HepG2 (cell line): ENCODE data around the gene RECK. TPM values are rescaled to one million over a fixed set of nuclear protein-coding genes. Genes with fewer than 3 reads are reported as not detected.

Source experiments
- ATAC-seq: fragments of 200-7000 bp; cut with Tn5 transposase; 3 replicates; pipeline ENCODE4 v1.9.1; 2020; ENCODE audit warnings: mild to moderate bottlenecking, moderate library complexity
- BruUV-seq: library from RNA; stranded (reverse); fragments of 400-500 nt; replicated peaks from 2 replicates; lab custom pipeline; 2021; lab: Mats Ljungman, UMichigan
- CTCF ChIA-PET: fragments of 300-600 bp; formaldehyde crosslinking; extraction: SDS; loops from one replicate; lab custom pipeline; 2021; ENCODE audit warnings: low total read pairs, inconsistent platforms, low intra/inter-chr PET ratio; lab: Yijun Ruan, JAX
- POLR2A ChIA-PET: fragments of 350-600 bp; sonication (Branson Sonifier 250); formaldehyde crosslinking; loops from one replicate; lab custom pipeline; 2020; ENCODE audit warnings: antibody characterized with exemption, inconsistent platforms; lab: Yijun Ruan, JAX
- DNase-seq: peaks from one replicate; pipeline ENCODE4 v3.0.0-alpha.2; 2015; ENCODE audit warnings: low spot score
- FAIRE-seq: peaks from 3 replicates; lab custom pipeline; 2011; peaks lifted over from hg19 to GRCh38; lab: Jason Lieb, UNC
- H2AFZ ChIP-seq: one replicate; pipeline ENCODE4 v1.6.1; 2011; ENCODE audit warnings: low read length, inconsistent platforms
- H3K27ac ChIP-seq: fragments of 300-600 bp; 3 replicates; pipeline ENCODE4 v1.8.0; 2011; ENCODE audit warnings: mixed run types, mild to moderate bottlenecking, mixed read lengths, low read length, inconsistent platforms; ENCODE audit not compliant: insufficient read depth; ENCODE audit errors: extremely low read length
- H3K27me3 ChIP-seq, 2 experiments: fragments of 200-600 bp in 1 of 2; 2 replicates in 1 of 2; 3 replicates in 1 of 2; pipeline versions ENCODE4 v1.6.0 to v1.8.0; 2011; ENCODE audit warnings: low read length in 2 of 2, mild to moderate bottlenecking in 2 of 2, moderate library complexity in 2 of 2, inconsistent platforms in 1 of 2; ENCODE audit not compliant: insufficient read depth in 2 of 2, control insufficient read depth in 1 of 2
- H3K36me3 ChIP-seq, 2 experiments: fragments of 200-600 bp in 1 of 2; replicated peaks in 1 of 2; 2 replicates in 1 of 2; 3 replicates in 1 of 2; pipeline versions ENCODE4 v1.5.1 to v1.8.0; 2011; ENCODE audit warnings: low read length in 2 of 2, inconsistent platforms in 1 of 2; ENCODE audit not compliant: insufficient read depth in 2 of 2, control insufficient read depth in 1 of 2
- H3K4me1 ChIP-seq: 2 replicates; pipeline ENCODE4 v1.5.1; 2012; ENCODE audit warnings: low read length, inconsistent platforms; ENCODE audit not compliant: insufficient read depth
- H3K4me2 ChIP-seq: 2 replicates; pipeline ENCODE4 v1.6.0; 2011; ENCODE audit warnings: low read depth, low read length, inconsistent platforms
- H3K4me3 ChIP-seq, 3 experiments: fragments of 200-600 bp in 1 of 3; sonication (generic), shearing (Covaris generic) in 1 of 3; replicated peaks in 1 of 3; 2 replicates each; pipeline ENCODE4 v1.5.1; 2011 to 2016; ENCODE audit warnings: low read length in 3 of 3, inconsistent platforms in 2 of 3, low read depth in 2 of 3, mild to moderate bottlenecking in 2 of 3, control low read depth in 1 of 3, mixed read lengths in 1 of 3; ENCODE audit not compliant: insufficient read depth in 1 of 3
- H3K79me2 ChIP-seq: one replicate; pipeline ENCODE4 v1.6.1; 2011; ENCODE audit warnings: low read length, inconsistent platforms; ENCODE audit not compliant: insufficient read depth
- H3K9ac ChIP-seq: 2 replicates; pipeline ENCODE4 v1.6.0; 2011; ENCODE audit warnings: mild to moderate bottlenecking, low read depth, low read length, inconsistent platforms; ENCODE audit not compliant: insufficient read depth
- H3K9me3 ChIP-seq: 2 replicates; pipeline ENCODE4 v1.5.1; 2012; ENCODE audit warnings: mild to moderate bottlenecking, low read length
- H4K20me1 ChIP-seq: 2 replicates; pipeline ENCODE4 v1.6.0; 2011; ENCODE audit warnings: inconsistent platforms, mild to moderate bottlenecking, low read length, moderate library complexity; ENCODE audit not compliant: insufficient read depth
- ARHGAP35 ChIP-seq: sonication (generic); formaldehyde crosslinking; IDR thresholded peaks from 2 replicates; pipeline ENCODE4 v1.9.0; 2022; ENCODE audit warnings: mild to moderate bottlenecking, inconsistent platforms, moderate library complexity, missing genetic modification reagents, borderline replicate concordance
- CCAR2 ChIP-seq: fragments of 200-400 bp; formaldehyde crosslinking; optimal IDR thresholded peaks from 2 replicates; pipeline ENCODE3; 2018; ENCODE audit warnings: low read depth, mild to moderate bottlenecking, low read length, moderate library complexity
- CERS6 ChIP-seq: sonication (generic); formaldehyde crosslinking; IDR thresholded peaks from 2 replicates; pipeline ENCODE4 v1.5.0; 2020; ENCODE audit warnings: missing genetic modification reagents
- EEA1 ChIP-seq: sonication (generic); formaldehyde crosslinking; IDR thresholded peaks from 2 replicates; pipeline ENCODE4 v1.5.1; 2020; ENCODE audit warnings: mild to moderate bottlenecking, missing genetic modification reagents, borderline replicate concordance
- ISX ChIP-seq: sonication (generic); formaldehyde crosslinking; conservative IDR thresholded peaks from 2 replicates; pipeline ENCODE4 v1.5.0; 2020; ENCODE audit warnings: missing genetic modification reagents
- MAF1 ChIP-seq: sonication (generic); formaldehyde crosslinking; IDR thresholded peaks from 2 replicates; pipeline ENCODE4 v1.5.0; 2020; ENCODE audit warnings: missing genetic modification reagents, borderline replicate concordance
- PLRG1 ChIP-seq: fragments of 450-650 bp; conservative IDR thresholded peaks from 2 replicates; pipeline ENCODE4 v1.6.1; 2016
- SMARCE1 ChIP-seq: fragments of 450-650 bp; IDR thresholded peaks from 2 replicates; pipeline ENCODE4 v1.6.1; 2017; ENCODE audit warnings: borderline replicate concordance
- ZFP36L2 ChIP-seq: sonication (generic); formaldehyde crosslinking; IDR thresholded peaks from 2 replicates; pipeline ENCODE4 v1.4.0; 2020; ENCODE audit warnings: missing genetic modification reagents
- ZNF143 ChIP-seq: sonication (generic); formaldehyde crosslinking; IDR thresholded peaks from 2 replicates; pipeline ENCODE4 v1.4.0; 2020; ENCODE audit warnings: missing genetic modification reagents
- ZNF432 ChIP-seq: sonication (generic); formaldehyde crosslinking; IDR thresholded peaks from 2 replicates; pipeline ENCODE4 v1.5.0; 2020; ENCODE audit warnings: missing genetic modification reagents, mild to moderate bottlenecking, borderline replicate concordance
- WGBS: methylation state at CpG from one replicate; pipeline ENCODE4 v1.1.6; 2017; ENCODE audit warnings: low lambda C conversion rate; 5-methylcytosine and 5-hydroxymethylcytosine counted together
- in situ Hi-C: cut with HindIII; loops from 2 replicates; pipeline ENCODE4 v1.10.0; 2017; ENCODE audit warnings: low pct_unique_long_range_greater_than_20kb; ENCODE audit not compliant: extremely low pct_ligation_motif_present
- intact Hi-C: fragments of 100-400 bp; cut with micrococcal nuclease; formaldehyde crosslinking; loops from one replicate; pipeline ENCODE4 v1.10.0; 2022; ENCODE audit not compliant: unreplicated experiment
- polyA plus RNA-seq, 8 experiments: library from polyadenylated mRNA; depleted of rRNA in 3 of 8; stranded (reverse) in 7 of 8; unstranded in 1 of 8; fragments of >200 nt; fragmentation: Illumina TruSeq in 4 of 8; extraction: Trizol in 4 of 8; gene quantifications; 2 replicates each; pipeline versions ENCODE4 v1.2.1 to v1.2.3, GENCODE V29; 2011 to 2016; ENCODE audit warnings: low read depth in 4 of 8, missing spikeins in 1 of 8, mixed read lengths in 1 of 8; ENCODE audit not compliant: insufficient read depth in 1 of 8
- total RNA-seq, 5 experiments: library from RNA; depleted of rRNA; stranded (reverse); fragments of >200 nt; fragmentation: Illumina TruSeq; extraction: Trizol; gene quantifications; 2 replicates each; pipeline ENCODE4 v1.2.3, GENCODE V29; 2016; ENCODE audit warnings: low read depth in 1 of 5
- TF ChIP-seq, protein P1 (sequence below): sonication (generic); formaldehyde crosslinking; IDR thresholded peaks from 2 replicates; pipeline ENCODE4 v1.4.0; 2020; ENCODE audit warnings: missing genetic modification reagents, mild to moderate bottlenecking, borderline replicate concordance
- TF ChIP-seq, protein P2 (sequence below): sonication (generic); formaldehyde crosslinking; IDR thresholded peaks from 2 replicates; pipeline ENCODE4 v1.5.1; 2020; ENCODE audit warnings: mild to moderate bottlenecking, missing genetic modification reagents, moderate library complexity

The RECK gene
- total and polyA plus RNA-seq, 2 of the 13 experiments (the other 11 are each of a cell fraction or from before 2014, with no cell fraction given) = 3.1 to 4.8 TPM

DNA sequence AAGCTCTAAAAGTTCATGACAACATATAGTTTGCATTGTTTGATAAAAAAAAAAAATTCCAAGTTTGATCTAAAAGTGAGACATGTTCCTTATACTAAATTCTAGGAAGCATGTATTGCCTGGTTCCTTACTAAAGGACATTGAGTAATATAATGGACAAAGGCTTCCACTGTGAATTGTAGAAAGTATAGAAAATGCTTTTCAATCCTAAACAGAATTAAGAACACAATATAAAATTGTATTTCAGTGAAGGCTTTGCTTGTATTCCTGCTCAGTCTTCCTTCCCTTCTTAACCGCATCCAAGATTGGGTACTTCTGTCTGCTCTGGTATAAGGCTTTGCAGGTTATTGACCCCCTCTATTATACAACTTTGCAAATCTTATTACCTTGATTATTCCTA lies 2.4 kb downstream of the RECK start:
- H3K4me2 ChIP-seq = no peak overlapping the region
- in situ Hi-C loops (no loop called here), intact Hi-C loops (no loop called here)
- TF ChIP-seq CERS6 (CRISPR knock-in tag) (no peak), ZFP36L2 (CRISPR knock-in tag) (no peak), ZNF143 (CRISPR knock-in tag) (no peak), ISX (no peak), ARHGAP35 (CRISPR knock-in tag) (no peak), ZNF432 (no peak), PLRG1 (no peak), CCAR2 (no peak), EEA1 (CRISPR knock-in tag) (no peak), MAF1 (CRISPR knock-in tag) (no peak), SMARCE1 (no peak)
- TF ChIP-seq, protein P1, sequence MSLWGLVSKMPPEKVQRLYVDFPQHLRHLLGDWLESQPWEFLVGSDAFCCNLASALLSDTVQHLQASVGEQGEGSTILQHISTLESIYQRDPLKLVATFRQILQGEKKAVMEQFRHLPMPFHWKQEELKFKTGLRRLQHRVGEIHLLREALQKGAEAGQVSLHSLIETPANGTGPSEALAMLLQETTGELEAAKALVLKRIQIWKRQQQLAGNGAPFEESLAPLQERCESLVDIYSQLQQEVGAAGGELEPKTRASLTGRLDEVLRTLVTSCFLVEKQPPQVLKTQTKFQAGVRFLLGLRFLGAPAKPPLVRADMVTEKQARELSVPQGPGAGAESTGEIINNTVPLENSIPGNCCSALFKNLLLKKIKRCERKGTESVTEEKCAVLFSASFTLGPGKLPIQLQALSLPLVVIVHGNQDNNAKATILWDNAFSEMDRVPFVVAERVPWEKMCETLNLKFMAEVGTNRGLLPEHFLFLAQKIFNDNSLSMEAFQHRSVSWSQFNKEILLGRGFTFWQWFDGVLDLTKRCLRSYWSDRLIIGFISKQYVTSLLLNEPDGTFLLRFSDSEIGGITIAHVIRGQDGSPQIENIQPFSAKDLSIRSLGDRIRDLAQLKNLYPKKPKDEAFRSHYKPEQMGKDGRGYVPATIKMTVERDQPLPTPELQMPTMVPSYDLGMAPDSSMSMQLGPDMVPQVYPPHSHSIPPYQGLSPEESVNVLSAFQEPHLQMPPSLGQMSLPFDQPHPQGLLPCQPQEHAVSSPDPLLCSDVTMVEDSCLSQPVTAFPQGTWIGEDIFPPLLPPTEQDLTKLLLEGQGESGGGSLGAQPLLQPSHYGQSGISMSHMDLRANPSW = no peak
- TF ChIP-seq, protein P2, sequence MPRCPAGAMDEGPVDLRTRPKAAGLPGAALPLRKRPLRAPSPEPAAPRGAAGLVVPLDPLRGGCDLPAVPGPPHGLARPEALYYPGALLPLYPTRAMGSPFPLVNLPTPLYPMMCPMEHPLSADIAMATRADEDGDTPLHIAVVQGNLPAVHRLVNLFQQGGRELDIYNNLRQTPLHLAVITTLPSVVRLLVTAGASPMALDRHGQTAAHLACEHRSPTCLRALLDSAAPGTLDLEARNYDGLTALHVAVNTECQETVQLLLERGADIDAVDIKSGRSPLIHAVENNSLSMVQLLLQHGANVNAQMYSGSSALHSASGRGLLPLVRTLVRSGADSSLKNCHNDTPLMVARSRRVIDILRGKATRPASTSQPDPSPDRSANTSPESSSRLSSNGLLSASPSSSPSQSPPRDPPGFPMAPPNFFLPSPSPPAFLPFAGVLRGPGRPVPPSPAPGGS = no peak
- H3K27me3 ChIP-seq = no peaks in the 10 kb centered on the region; a peak in 1 of 5 replicates
- no peak overlapping the region for H2AFZ ChIP-seq
- CTCF ChIA-PET = no interaction called here
- no peak overlapping the region for H3K4me3 ChIP-seq
- no peak overlapping the region for H3K9ac ChIP-seq
- peaks cover 36% of the 10 kb centered on the region for H3K4me1 ChIP-seq
- H3K27ac ChIP-seq = no peak overlapping the region
- no peaks in the 10 kb centered on the region for H3K79me2 ChIP-seq
- ATAC-seq (no peak), DNase-seq (no peak), FAIRE-seq (no peak)
- no TSS peak for BruUV-seq
- H3K36me3 ChIP-seq = no peaks in the 10 kb centered on the region
- 100% methylated on average over 1 of the region's 1 CpG for WGBS
- POLR2A ChIA-PET = no interaction called here
- H4K20me1 ChIP-seq = no peaks in the 10 kb centered on the region
- no peaks in the 10 kb centered on the region for H3K9me3 ChIP-seq
